GM06990 (cell line): ENCODE measurements around the gene VPS13D.
"Not testable (repeated sequence)": the region's sequence is repeated elsewhere in the genome, so short reads cannot be mapped to it uniquely, and the experiment has no call there.

Experiments
- DNase-seq: peaks from one replicate; pipeline ENCODE4 v3.0.0-alpha.2; 2011; ENCODE audit not compliant: insufficient read length; ENCODE audit errors: extremely low read depth
- H3K27me3 ChIP-seq: replicated peaks from 2 replicates; pipeline ENCODE4 v1.6.0; 2011; ENCODE audit warnings: low read length; ENCODE audit not compliant: control insufficient read depth, insufficient read depth
- H3K36me3 ChIP-seq: 2 replicates; pipeline ENCODE4 v1.5.1; 2011; ENCODE audit warnings: low read length; ENCODE audit not compliant: control insufficient read depth, insufficient read depth
- H3K4me3 ChIP-seq: replicated peaks from 2 replicates; pipeline ENCODE4 v1.5.1; 2011; ENCODE audit warnings: low read depth, mild to moderate bottlenecking, control low read depth, low read length
- TF ChIP-seq, protein P1 (sequence below): IDR thresholded peaks from 2 replicates; pipeline ENCODE4 v1.5.1; 2011; ENCODE audit warnings: low read length, control low read depth, mild to moderate bottlenecking, inconsistent platforms; ENCODE audit not compliant: insufficient read depth, poor library complexity, severe bottlenecking

The VPS13D gene

DNA sequence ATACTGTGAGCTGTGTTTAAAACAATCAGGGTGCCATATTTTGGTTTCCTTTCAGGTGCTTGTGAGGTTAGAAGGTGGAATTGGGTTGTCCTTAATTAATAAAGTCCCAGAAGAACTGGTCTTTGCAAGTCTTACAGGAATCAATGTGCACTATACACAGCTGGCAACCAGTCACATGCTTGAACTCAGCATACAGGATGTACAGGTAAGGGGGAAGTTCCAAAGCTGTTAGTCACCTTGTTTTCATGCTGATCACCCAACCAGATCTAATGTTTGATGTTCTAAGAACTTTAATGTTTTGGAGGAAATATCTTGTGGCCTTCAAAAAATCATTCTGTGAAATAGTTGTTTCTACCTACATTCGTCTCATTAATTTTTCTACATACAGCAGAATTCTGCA, 156.3 kb downstream of the VPS13D start:
- Histone ChIP-seq H3K4me3 (no peak overlapping the region), H3K27me3 (no peaks in the 10 kb centered on the region), H3K36me3 (peaks cover 5% of the 10 kb centered on the region)
- TF ChIP-seq, protein P1, sequence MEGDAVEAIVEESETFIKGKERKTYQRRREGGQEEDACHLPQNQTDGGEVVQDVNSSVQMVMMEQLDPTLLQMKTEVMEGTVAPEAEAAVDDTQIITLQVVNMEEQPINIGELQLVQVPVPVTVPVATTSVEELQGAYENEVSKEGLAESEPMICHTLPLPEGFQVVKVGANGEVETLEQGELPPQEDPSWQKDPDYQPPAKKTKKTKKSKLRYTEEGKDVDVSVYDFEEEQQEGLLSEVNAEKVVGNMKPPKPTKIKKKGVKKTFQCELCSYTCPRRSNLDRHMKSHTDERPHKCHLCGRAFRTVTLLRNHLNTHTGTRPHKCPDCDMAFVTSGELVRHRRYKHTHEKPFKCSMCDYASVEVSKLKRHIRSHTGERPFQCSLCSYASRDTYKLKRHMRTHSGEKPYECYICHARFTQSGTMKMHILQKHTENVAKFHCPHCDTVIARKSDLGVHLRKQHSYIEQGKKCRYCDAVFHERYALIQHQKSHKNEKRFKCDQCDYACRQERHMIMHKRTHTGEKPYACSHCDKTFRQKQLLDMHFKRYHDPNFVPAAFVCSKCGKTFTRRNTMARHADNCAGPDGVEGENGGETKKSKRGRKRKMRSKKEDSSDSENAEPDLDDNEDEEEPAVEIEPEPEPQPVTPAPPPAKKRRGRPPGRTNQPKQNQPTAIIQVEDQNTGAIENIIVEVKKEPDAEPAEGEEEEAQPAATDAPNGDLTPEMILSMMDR: no peak
- no peak for DNase-seq

DNA sequence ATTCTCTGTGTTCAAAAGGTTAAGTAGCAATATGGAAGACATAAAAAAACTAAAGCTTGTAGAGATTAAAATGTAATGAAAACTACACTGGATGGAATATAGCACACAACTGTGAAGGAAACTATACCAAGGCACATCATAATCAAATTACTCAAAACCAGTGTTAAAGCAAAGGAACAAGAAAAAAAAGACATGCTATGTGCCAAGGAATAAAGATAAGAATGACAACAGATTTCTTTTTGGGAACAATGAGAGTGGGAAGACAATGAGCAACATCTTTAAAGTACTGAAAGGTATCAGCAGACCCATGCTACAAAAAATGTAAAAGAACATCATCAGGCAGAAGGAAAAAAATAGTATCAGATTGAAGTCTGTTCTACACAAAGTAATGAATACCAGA, 157.8 kb downstream of the VPS13D start:
- no peaks in the 10 kb centered on the region for H3K27me3 ChIP-seq
- TF ChIP-seq, protein P1: no peak
- H3K36me3 ChIP-seq: peaks cover 5% of the 10 kb centered on the region
- H3K4me3 ChIP-seq: no peak overlapping the region
- no peak for DNase-seq

DNA sequence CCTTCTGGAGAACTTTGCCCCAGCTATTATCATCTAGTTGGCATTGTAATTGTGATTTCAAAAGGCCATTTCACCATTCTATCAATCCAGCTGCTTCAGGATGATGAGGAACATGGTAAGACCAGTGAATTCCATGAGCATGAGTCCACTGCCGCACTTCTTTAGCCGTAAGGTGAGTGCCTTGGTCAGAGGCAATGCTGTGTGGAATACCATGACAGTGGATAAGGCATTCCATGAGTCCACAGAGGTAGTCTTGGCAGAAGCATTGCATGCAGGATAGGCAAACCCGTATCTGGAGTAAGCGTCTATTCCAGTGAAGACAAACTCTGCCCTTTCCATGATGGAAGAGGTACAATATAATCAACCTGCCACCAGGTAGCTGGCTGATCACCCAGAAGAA, 160.5 kb downstream of the VPS13D start:
- H3K36me3 ChIP-seq, H3K4me3 ChIP-seq, H3K27me3 ChIP-seq, DNase-seq: not testable (repeated sequence)

DNA sequence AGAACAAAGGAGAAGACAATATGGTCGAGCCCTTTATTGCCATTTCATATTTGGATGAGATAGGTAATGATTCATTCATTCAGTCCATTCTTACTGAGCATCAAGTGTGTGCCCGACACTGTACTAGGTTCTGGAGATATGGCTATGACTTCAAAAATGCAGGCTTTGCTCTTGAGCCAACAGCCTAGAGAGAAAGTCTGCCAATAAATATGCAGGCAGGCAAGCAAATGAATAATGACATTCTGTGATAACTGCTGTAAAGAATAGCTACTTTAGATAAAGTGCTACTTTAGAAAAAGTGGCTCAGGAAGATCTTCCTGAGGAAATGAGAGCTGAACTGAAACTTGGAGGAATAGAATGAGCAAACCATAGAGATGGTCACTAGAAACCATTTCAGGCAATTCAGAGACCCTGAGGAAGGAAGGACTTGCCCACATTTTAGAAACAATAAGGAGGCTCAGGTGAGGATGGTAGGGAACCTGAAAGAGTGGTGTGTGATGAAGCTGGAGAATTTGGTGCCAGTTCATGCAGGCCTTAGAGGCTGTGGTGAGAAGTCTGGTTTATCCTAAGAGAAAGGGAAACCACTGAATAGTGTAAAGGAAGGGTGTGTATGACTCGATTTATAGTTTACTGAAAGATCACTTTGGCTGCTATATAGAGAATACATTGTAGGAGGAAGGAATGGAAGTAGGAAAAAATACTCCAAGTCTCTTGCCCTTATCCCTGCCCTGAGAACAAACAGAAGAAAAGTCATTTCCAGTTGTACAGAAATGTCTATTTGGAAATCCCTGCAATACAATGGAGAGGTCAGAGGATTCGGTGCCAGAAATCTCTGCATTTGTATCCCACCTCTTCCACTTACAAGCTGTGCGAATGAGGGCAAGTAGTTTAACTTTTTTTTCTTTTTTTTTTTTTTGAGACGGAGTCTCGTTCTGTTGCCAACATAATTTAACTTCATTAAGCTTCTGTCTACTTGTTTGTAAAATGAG, 167.9 kb downstream of the VPS13D start:
- H3K36me3 ChIP-seq: peaks cover 3% of the 10 kb centered on the region
- TF ChIP-seq, protein P1: no peak

DNA sequence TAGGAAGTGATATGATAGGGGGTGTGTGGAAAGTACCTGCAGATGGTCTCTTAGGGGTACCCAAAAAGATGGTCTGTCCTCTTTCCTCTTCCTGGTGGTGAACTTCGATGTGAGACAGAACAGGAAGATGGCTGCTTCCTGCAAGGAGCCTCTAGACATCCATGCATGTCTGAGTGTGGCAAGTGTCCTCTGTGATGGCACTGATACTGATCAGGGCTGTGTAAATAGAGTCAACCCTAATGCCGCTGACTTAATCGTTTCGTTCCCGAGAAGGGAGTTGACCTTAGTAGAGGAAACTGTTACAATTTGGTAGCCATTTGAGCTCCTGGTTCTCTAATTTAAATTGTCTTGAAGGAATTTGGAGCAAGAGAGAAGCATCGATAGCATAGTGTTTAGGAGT, 168.6 kb downstream of the VPS13D start:
- peaks cover 3% of the 10 kb centered on the region for H3K36me3 ChIP-seq
- TF ChIP-seq, protein P1: no peak
- DNase-seq: no peak
- H3K27me3 ChIP-seq: no peaks in the 10 kb centered on the region
- H3K4me3 ChIP-seq: no peak overlapping the region

More for the DNA sequence above, 167.9 kb downstream of the VPS13D start:
- no peak overlapping the region for H3K4me3 ChIP-seq
- no peak for DNase-seq
- no peaks in the 10 kb centered on the region for H3K27me3 ChIP-seq

DNA sequence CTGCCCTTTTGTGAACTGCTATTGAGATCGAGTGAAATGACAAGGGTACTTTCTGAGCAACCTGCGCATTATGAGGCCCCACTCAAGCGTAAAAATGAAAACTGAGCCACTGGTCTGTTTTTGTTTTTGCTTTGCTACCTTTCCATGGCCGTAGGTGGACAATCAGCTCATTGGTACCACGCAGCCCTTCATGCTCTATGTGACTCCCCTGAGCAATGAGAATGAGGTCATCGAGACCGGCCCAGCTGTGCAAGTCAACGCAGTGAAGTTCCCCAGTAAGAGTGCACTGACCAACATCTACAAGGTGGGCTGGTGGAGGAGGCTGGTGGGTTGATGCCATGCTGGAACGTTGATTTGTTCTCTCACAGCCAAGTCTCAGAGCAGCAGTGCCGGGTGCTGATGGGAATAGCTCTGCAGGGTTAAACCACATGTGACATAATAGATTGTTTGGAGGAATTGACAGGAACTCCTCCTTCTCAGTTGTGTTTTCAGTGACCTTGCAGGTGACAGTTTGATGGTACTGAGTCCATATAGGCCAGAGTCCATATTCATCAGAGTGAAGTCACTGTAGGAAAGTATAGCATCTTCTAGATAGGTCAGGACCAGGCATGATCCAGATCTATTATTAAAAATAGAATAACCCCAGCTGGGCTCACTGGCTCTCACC, 170.3 kb downstream of the VPS13D start:
- no peaks in the 10 kb centered on the region for H3K27me3 ChIP-seq
- TF ChIP-seq, protein P1: no peak
- no peak overlapping the region for H3K4me3 ChIP-seq
- no peak for DNase-seq
- peaks cover 8% of the 10 kb centered on the region for H3K36me3 ChIP-seq
